SK-N-SH (cell line): ENCODE measurements around the gene POLR3G. TPM values are rescaled to one million over a fixed set of nuclear protein-coding genes. Genes with fewer than 3 reads are reported as not detected.

Experiments used
- CTCF ChIA-PET: fragments of 300-600, 350-600 bp; formaldehyde crosslinking; extraction: SDS; loops from one replicate; lab custom pipeline; 2021; lab: Yijun Ruan, JAX
- POLR2A ChIA-PET: fragments of 350-600 bp; sonication (Branson Sonifier 250); formaldehyde crosslinking; extraction: SDS; loops from one replicate; lab custom pipeline; 2020; ENCODE audit warnings: antibody characterized with exemption, inconsistent platforms; lab: Yijun Ruan, JAX
- DNase-seq: peaks from one replicate; pipeline ENCODE4 v3.0.0; 2012
- H2AFZ ChIP-seq: fragments of 200-600 bp; sonication (generic); 2 replicates; pipeline ENCODE4 v1.8.1; 2016; ENCODE audit warnings: antibody characterized with exemption, mild to moderate bottlenecking, low read depth
- H3F3A ChIP-seq: fragments of 200-600 bp; sonication (generic); replicated peaks from 2 replicates; pipeline ENCODE3; 2016; ENCODE audit warnings: antibody characterized with exemption, mild to moderate bottlenecking; ENCODE audit not compliant: insufficient read depth
- H3K27ac ChIP-seq, 2 experiments: fragments of 200-500 bp in 1 of 2; fragments of 200-600 bp in 1 of 2; sonication (Bioruptor generic) in 1 of 2; sonication (generic), shearing (Covaris generic) in 1 of 2; 2 replicates each; pipeline versions ENCODE4 v1.5.1 to v1.6.1; 2014 to 2016; ENCODE audit warnings: low read depth in 2 of 2, inconsistent platforms in 1 of 2, low read length in 1 of 2, mild to moderate bottlenecking in 1 of 2, mixed read lengths in 1 of 2
- H3K27me3 ChIP-seq: fragments of 200-600 bp; sonication (generic), shearing (Covaris generic); 2 replicates; pipeline ENCODE4 v1.6.1; 2016; ENCODE audit warnings: mixed run types; ENCODE audit not compliant: insufficient read depth
- H3K36me3 ChIP-seq, 2 experiments: fragments of 200-500 bp in 1 of 2; fragments of 200-600 bp in 1 of 2; sonication (Bioruptor generic) in 1 of 2; sonication (generic) in 1 of 2; replicated peaks in 1 of 2; 2 replicates each; pipeline versions ENCODE3 to v1.5.1; 2014 to 2016; ENCODE audit warnings: low read length in 1 of 2, mild to moderate bottlenecking in 1 of 2; ENCODE audit not compliant: insufficient read depth in 2 of 2, control insufficient read depth in 1 of 2
- H3K4me1 ChIP-seq, 2 experiments: fragments of 200-500 bp in 1 of 2; fragments of 200-600 bp in 1 of 2; sonication (Bioruptor generic) in 1 of 2; sonication (generic), shearing (Covaris generic) in 1 of 2; 2 replicates each; pipeline versions ENCODE4 v1.5.1 to v1.6.1; 2014 to 2016; ENCODE audit warnings: low read depth in 1 of 2, low read length in 1 of 2, mixed run types in 1 of 2; ENCODE audit not compliant: insufficient read depth in 2 of 2, control insufficient read depth in 1 of 2
- H3K4me2 ChIP-seq: fragments of 200-600 bp; sonication (generic), shearing (Covaris generic); 2 replicates; pipeline ENCODE4 v1.6.1; 2017; ENCODE audit warnings: mixed run types
- H3K4me3 ChIP-seq, 2 experiments: fragments of 200-500 bp in 1 of 2; fragments of 200-600 bp in 1 of 2; sonication (Bioruptor generic) in 1 of 2; sonication (generic), shearing (Covaris generic) in 1 of 2; 2 replicates each; pipeline versions ENCODE4 v1.5.1 to v1.8.1; 2014 to 2016; ENCODE audit warnings: low read depth in 2 of 2, inconsistent platforms in 1 of 2, low read length in 1 of 2, mild to moderate bottlenecking in 1 of 2, mixed read lengths in 1 of 2, moderate library complexity in 1 of 2
- H3K79me2 ChIP-seq: fragments of 200-600 bp; sonication (generic); 2 replicates; pipeline ENCODE4 v1.8.1; 2017; ENCODE audit warnings: mild to moderate bottlenecking; ENCODE audit not compliant: insufficient read depth
- H3K9ac ChIP-seq: fragments of 200-600 bp; sonication (generic); 2 replicates; pipeline ENCODE4 v1.6.1; 2017; ENCODE audit warnings: mixed run types
- H3K9me2 ChIP-seq: fragments of 200-600 bp; sonication (generic); 2 replicates; pipeline ENCODE4 v1.6.1; 2017; ENCODE audit warnings: mixed run types
- H3K9me3 ChIP-seq: fragments of 200-600 bp; sonication (generic); 2 replicates; pipeline ENCODE4 v1.6.1; 2017; ENCODE audit warnings: mixed run types, mild to moderate bottlenecking, moderate library complexity
- H4K20me1 ChIP-seq: fragments of 200-600 bp; sonication (generic); 2 replicates; pipeline ENCODE4 v1.6.1; 2017; ENCODE audit warnings: mild to moderate bottlenecking, mixed run types; ENCODE audit not compliant: insufficient read depth
- CHD2 ChIP-seq: fragments of 150-350 bp; IDR thresholded peaks from 2 replicates; pipeline ENCODE4 v1.6.1; 2018; ENCODE audit warnings: low read length; ENCODE audit not compliant: partially characterized antibody
- ELF1 ChIP-seq: IDR thresholded peaks from 2 replicates; pipeline ENCODE4 v1.4.0; 2012
- EP300 ChIP-seq, 2 experiments: IDR thresholded peaks; 2 replicates each; pipeline versions ENCODE4 v1.4.0 to v1.6.1; 2012; ENCODE audit warnings: borderline replicate concordance in 1 of 2, low read depth in 1 of 2, low read length in 1 of 2
- EZH2phosphoT487 ChIP-seq: fragments of 200-600 bp; sonication (generic); IDR thresholded peaks from 2 replicates; pipeline ENCODE4 v1.6.1; 2017; ENCODE audit warnings: low read depth, mixed run types, mild to moderate bottlenecking, antibody characterized with exemption, moderate library complexity, borderline replicate concordance
- FOSL2 ChIP-seq: IDR thresholded peaks from 2 replicates; pipeline ENCODE4 v1.4.0; 2012; ENCODE audit warnings: low read depth, mild to moderate bottlenecking, moderate library complexity, borderline replicate concordance
- FOXM1 ChIP-seq: IDR thresholded peaks from 2 replicates; pipeline ENCODE4 v1.4.0; 2012; ENCODE audit warnings: low read depth, mild to moderate bottlenecking
- GABPA ChIP-seq: IDR thresholded peaks from 2 replicates; pipeline ENCODE4 v1.4.0; 2012; ENCODE audit warnings: low read depth, mild to moderate bottlenecking
- MEF2A ChIP-seq: IDR thresholded peaks from 2 replicates; pipeline ENCODE4 v1.4.0; 2012; ENCODE audit warnings: low read depth, borderline replicate concordance
- NFIC ChIP-seq: IDR thresholded peaks from 2 replicates; pipeline ENCODE4 v1.4.0; 2012; ENCODE audit warnings: borderline replicate concordance
- NRF1 ChIP-seq: IDR thresholded peaks from 2 replicates; pipeline ENCODE4 v1.6.1; 2012; ENCODE audit warnings: low read depth, mild to moderate bottlenecking, low read length
- RCOR1 ChIP-seq: fragments of 150-350 bp; IDR thresholded peaks from 2 replicates; pipeline ENCODE4 v1.6.1; 2017; ENCODE audit warnings: antibody characterized with exemption, low read length
- TAF1 ChIP-seq: IDR thresholded peaks from 2 replicates; pipeline ENCODE4 v1.6.1; 2012; ENCODE audit warnings: low read depth, mild to moderate bottlenecking, low read length, moderate library complexity, borderline replicate concordance
- TCF12 ChIP-seq: IDR thresholded peaks from 2 replicates; pipeline ENCODE4 v1.4.0; 2012
- WGBS: methylation state at CpG from one replicate; pipeline ENCODE4 v1.1.6; 2017; ENCODE audit warnings: low lambda C conversion rate; 5-methylcytosine and 5-hydroxymethylcytosine counted together
- polyA plus RNA-seq, 3 experiments: library from polyadenylated mRNA; depleted of rRNA; stranded (reverse); fragments of >200 nt; gene quantifications; 2 replicates each; pipeline ENCODE4 v1.2.3, GENCODE V29; 2012
- TF ChIP-seq, protein P1 (sequence below): IDR thresholded peaks from 2 replicates; pipeline ENCODE4 v1.4.0; 2012; ENCODE audit warnings: low read depth, borderline replicate concordance
- TF ChIP-seq, protein P2 (sequence below): fragments of 150-350 bp; IDR thresholded peaks from 2 replicates; pipeline ENCODE4 v1.6.1; 2016; ENCODE audit warnings: mild to moderate bottlenecking, low read depth, low read length
- TF ChIP-seq, protein P3 (sequence below): IDR thresholded peaks from 2 replicates; pipeline ENCODE4 v1.4.0; 2012; ENCODE audit warnings: low read depth, borderline replicate concordance
- TF ChIP-seq, protein P4 (sequence below): IDR thresholded peaks from 2 replicates; pipeline ENCODE4; 2012
- TF ChIP-seq, protein P5 (sequence below): IDR thresholded peaks from 2 replicates; pipeline ENCODE4 v1.4.0; 2012; ENCODE audit warnings: low read depth
- TF ChIP-seq, protein P6 (sequence below): fragments of 200-600 bp; sonication (generic); IDR thresholded peaks from 2 replicates; pipeline ENCODE4 v1.6.1; 2017; ENCODE audit warnings: antibody characterized with exemption, mild to moderate bottlenecking, moderate library complexity

POLR3G gene
- polyA plus RNA-seq, 1 of the 3 experiments (the other 2 are of a cell fraction) = 17.1 TPM

DNA sequence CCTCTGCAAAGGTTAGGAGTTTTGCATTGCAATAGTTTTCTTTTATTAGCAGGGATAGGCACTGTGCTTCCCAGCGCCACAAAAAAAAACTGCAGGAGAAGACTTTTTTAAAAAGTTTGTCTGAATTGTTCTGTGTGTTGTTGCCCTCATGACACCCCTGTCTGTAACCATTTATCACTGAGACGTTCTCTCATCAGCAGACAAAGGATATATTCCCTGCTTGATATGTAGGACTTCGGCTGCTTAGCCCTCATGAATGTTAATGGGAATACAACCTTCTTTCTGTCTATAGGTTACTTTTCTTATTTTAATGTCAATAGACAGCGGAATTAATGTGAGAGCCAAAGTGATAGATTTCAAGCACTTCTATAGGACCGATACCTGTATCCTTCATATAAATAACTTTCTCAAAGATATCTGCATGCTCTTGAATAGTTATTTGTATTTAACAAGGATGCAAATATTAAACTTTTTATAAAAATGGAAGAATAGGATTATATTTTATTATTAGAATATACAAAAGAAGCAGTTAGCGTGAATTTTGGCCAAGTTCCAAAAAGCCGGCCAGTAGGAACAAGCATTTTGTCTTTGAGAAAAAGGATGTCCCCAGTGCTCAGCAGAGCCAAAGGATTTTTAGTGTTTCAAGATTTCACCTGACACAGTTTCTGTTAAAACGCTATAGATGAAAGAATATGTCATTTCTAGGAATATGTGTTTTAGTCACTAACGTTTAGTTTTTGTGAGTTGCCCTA, 56.2 kb downstream of the POLR3G start:
- no peaks in the 10 kb centered on the region for H3F3A ChIP-seq
- DNase-seq = no peak
- no peak overlapping the region for H3K27ac ChIP-seq
- H3K36me3 ChIP-seq = peaks cover 0 to 6% of the 10 kb centered on the region in 2 experiments
- 0 out of 2 replicates have a peak overlapping the region, but pooled peaks have one; percentile 97 for H3K4me2 ChIP-seq
- H3K9me3 ChIP-seq = no peaks in the 10 kb centered on the region
- ChIA-PET POLR2A (no interaction called here), CTCF (interaction anchor here (0.6 to 3.2 kb wide), 32 partner anchors 11 to 340 kb away, joined by 3 to 32 read pairs (median 4); partner anchors contain the start of genes MBLAC2 and POLR3G)
- H3K9me2 ChIP-seq = no peaks in the 10 kb centered on the region
- peaks cover 0 to 5% of the 10 kb centered on the region in 2 experiments; a peak in 3 of 4 replicates for H3K4me1 ChIP-seq
- no peak for TF ChIP-seq RCOR1
- no peak for TF ChIP-seq GABPA
- TF ChIP-seq, protein P1, sequence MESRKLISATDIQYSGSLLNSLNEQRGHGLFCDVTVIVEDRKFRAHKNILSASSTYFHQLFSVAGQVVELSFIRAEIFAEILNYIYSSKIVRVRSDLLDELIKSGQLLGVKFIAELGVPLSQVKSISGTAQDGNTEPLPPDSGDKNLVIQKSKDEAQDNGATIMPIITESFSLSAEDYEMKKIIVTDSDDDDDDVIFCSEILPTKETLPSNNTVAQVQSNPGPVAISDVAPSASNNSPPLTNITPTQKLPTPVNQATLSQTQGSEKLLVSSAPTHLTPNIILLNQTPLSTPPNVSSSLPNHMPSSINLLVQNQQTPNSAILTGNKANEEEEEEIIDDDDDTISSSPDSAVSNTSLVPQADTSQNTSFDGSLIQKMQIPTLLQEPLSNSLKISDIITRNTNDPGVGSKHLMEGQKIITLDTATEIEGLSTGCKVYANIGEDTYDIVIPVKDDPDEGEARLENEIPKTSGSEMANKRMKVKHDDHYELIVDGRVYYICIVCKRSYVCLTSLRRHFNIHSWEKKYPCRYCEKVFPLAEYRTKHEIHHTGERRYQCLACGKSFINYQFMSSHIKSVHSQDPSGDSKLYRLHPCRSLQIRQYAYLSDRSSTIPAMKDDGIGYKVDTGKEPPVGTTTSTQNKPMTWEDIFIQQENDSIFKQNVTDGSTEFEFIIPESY = no peak
- no peak for TF ChIP-seq NRF1
- TF ChIP-seq, protein P2, sequence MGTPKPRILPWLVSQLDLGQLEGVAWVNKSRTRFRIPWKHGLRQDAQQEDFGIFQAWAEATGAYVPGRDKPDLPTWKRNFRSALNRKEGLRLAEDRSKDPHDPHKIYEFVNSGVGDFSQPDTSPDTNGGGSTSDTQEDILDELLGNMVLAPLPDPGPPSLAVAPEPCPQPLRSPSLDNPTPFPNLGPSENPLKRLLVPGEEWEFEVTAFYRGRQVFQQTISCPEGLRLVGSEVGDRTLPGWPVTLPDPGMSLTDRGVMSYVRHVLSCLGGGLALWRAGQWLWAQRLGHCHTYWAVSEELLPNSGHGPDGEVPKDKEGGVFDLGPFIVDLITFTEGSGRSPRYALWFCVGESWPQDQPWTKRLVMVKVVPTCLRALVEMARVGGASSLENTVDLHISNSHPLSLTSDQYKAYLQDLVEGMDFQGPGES = no peak
- TF ChIP-seq NFIC = no peak
- TF ChIP-seq EZH2phosphoT487 = no peak
- no peak overlapping the region for H2AFZ ChIP-seq
- H3K27me3 ChIP-seq = peaks cover 18% of the 10 kb centered on the region
- H3K79me2 ChIP-seq = peaks cover 34% of the 10 kb centered on the region
- H4K20me1 ChIP-seq = no peaks in the 10 kb centered on the region
- H3K9ac ChIP-seq = no peak overlapping the region
- H3K4me3 ChIP-seq = no peak overlapping the region
- 51% methylated on average over 9 of the region's 9 CpGs for WGBS

DNA sequence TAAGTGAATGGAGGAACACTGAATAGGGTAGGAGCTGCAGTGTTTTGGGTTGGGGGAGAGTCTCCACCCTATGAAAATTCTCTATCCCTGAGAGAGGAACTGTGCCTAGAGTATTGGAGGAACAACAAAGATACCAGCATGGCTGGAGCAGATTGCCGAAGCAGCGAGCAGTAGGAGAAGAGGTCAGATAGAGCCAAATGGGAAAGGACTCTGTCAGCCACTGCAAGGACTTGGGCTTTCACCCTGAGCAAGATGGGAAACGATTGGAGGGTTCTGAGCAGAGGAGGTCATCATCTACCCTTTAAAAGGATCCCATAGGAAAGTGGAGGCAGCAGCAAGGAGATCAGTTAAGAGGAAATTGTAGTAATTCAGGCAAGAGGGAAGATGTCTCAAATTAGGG, 59.1 kb downstream of the POLR3G start:
- H3F3A ChIP-seq = no peaks in the 10 kb centered on the region
- H3K27ac ChIP-seq = no peak overlapping the region
- no peaks in the 10 kb centered on the region for H3K36me3 ChIP-seq
- H3K9me2 ChIP-seq = no peaks in the 10 kb centered on the region
- H3K4me3 ChIP-seq = no peak overlapping the region
- peaks cover 18% of the 10 kb centered on the region for H3K27me3 ChIP-seq
- no peak for DNase-seq
- no peaks in the 10 kb centered on the region; a peak in 1 of 4 replicates for H3K4me1 ChIP-seq
- POLR2A ChIA-PET = no interaction called here
- CTCF ChIA-PET = interaction anchor here (1.5 to 1.8 kb wide), 2 partner anchors 18 to 250 kb away, joined by 3 to 4 read pairs; no protein-coding TSS in a partner anchor
- no peaks in the 10 kb centered on the region for H3K9me3 ChIP-seq
- 62% methylated on average over 3 of the region's 3 CpGs for WGBS
- peaks cover 6% of the 10 kb centered on the region for H3K79me2 ChIP-seq
- no peaks in the 10 kb centered on the region for H4K20me1 ChIP-seq
- no peak overlapping the region for H3K9ac ChIP-seq
- no peak overlapping the region for H2AFZ ChIP-seq
- no peak overlapping the region for H3K4me2 ChIP-seq
- TF ChIP-seq, protein P3, sequence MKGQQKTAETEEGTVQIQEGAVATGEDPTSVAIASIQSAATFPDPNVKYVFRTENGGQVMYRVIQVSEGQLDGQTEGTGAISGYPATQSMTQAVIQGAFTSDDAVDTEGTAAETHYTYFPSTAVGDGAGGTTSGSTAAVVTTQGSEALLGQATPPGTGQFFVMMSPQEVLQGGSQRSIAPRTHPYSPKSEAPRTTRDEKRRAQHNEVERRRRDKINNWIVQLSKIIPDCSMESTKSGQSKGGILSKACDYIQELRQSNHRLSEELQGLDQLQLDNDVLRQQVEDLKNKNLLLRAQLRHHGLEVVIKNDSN = no peak
- no peak for TF ChIP-seq EZH2phosphoT487
- TF ChIP-seq, protein P4, sequence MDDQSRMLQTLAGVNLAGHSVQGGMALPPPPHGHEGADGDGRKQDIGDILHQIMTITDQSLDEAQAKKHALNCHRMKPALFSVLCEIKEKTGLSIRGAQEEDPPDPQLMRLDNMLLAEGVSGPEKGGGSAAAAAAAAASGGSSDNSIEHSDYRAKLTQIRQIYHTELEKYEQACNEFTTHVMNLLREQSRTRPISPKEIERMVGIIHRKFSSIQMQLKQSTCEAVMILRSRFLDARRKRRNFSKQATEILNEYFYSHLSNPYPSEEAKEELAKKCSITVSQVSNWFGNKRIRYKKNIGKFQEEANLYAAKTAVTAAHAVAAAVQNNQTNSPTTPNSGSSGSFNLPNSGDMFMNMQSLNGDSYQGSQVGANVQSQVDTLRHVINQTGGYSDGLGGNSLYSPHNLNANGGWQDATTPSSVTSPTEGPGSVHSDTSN = no peak
- no peak for TF ChIP-seq NRF1
- TF ChIP-seq, protein P5, sequence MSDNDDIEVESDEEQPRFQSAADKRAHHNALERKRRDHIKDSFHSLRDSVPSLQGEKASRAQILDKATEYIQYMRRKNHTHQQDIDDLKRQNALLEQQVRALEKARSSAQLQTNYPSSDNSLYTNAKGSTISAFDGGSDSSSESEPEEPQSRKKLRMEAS = no peak
- no peak for TF ChIP-seq CHD2
- TF ChIP-seq TAF1 = no peak
- TF ChIP-seq, protein P6, sequence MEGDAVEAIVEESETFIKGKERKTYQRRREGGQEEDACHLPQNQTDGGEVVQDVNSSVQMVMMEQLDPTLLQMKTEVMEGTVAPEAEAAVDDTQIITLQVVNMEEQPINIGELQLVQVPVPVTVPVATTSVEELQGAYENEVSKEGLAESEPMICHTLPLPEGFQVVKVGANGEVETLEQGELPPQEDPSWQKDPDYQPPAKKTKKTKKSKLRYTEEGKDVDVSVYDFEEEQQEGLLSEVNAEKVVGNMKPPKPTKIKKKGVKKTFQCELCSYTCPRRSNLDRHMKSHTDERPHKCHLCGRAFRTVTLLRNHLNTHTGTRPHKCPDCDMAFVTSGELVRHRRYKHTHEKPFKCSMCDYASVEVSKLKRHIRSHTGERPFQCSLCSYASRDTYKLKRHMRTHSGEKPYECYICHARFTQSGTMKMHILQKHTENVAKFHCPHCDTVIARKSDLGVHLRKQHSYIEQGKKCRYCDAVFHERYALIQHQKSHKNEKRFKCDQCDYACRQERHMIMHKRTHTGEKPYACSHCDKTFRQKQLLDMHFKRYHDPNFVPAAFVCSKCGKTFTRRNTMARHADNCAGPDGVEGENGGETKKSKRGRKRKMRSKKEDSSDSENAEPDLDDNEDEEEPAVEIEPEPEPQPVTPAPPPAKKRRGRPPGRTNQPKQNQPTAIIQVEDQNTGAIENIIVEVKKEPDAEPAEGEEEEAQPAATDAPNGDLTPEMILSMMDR = no peak
- TF ChIP-seq GABPA = no peak
- no peak for TF ChIP-seq MEF2A
- TF ChIP-seq ELF1 = no peak
- TF ChIP-seq FOXM1 = no peak
- TF ChIP-seq EP300 (IDR thresholded peaks at IDR 0.05; ENCODE audit: borderline replicate concordance in 1 of 2, low read depth in 1 of 2, low read length in 1 of 2) = no peak
- TF ChIP-seq TCF12 = no peak
- TF ChIP-seq FOSL2 = no peak
